IMR-90 (cell line): ENCODE results near the gene LCN2. TPM values are rescaled to one million over a fixed set of nuclear protein-coding genes. Genes with fewer than 3 reads are reported as not detected.

Source experiments
- ATAC-seq: fragments of 200-7000 bp; cut with Tn5 transposase; 2 replicates; pipeline ENCODE4 v1.9.1; 2020; ENCODE audit warnings: low read depth, mild to moderate bottlenecking, moderate library complexity
- BruUV-seq: library from RNA; stranded (reverse); fragments of 400-500 nt; replicated peaks from 2 replicates; lab custom pipeline; 2021; lab: Mats Ljungman, UMichigan
- CTCF ChIA-PET: fragments of 300-600 bp; formaldehyde crosslinking; extraction: SDS; loops from one replicate; lab custom pipeline; 2021; ENCODE audit warnings: antibody characterized with exemption; lab: Yijun Ruan, JAX
- POLR2A ChIA-PET: fragments of 300-600 bp; sonication (Branson Sonifier 250); formaldehyde crosslinking; loops from one replicate; lab custom pipeline; 2022; ENCODE audit warnings: antibody characterized with exemption; ENCODE audit not compliant: unreplicated experiment; lab: Charles Lee
- DNase-seq: peaks from one replicate; pipeline ENCODE4 v3.0.0; 2013
- H2AFZ ChIP-seq: replicated peaks from 2 replicates; pipeline ENCODE3; 2013; ENCODE audit warnings: low read length, mild to moderate bottlenecking; ENCODE audit not compliant: poor library complexity
- H2AK5ac ChIP-seq: 2 replicates; pipeline ENCODE4 v1.6.1; 2013; ENCODE audit warnings: low read depth, low read length, inconsistent platforms
- H2AK9ac ChIP-seq: replicated peaks from 2 replicates; pipeline ENCODE3; 2013; ENCODE audit warnings: mild to moderate bottlenecking, low read depth, low read length, moderate library complexity; ENCODE audit not compliant: poor library complexity
- H2BK120ac ChIP-seq: 2 replicates; pipeline ENCODE4 v1.6.1; 2013; ENCODE audit warnings: low read depth, low read length, inconsistent platforms
- H2BK15ac ChIP-seq: 3 replicates; pipeline ENCODE4 v1.6.1; 2013; ENCODE audit warnings: low read depth, low read length, inconsistent platforms
- H2BK20ac ChIP-seq: 2 replicates; pipeline ENCODE4 v1.6.1; 2013; ENCODE audit warnings: low read depth, mild to moderate bottlenecking, inconsistent platforms, low read length, moderate library complexity
- H2BK5ac ChIP-seq: 2 replicates; pipeline ENCODE4 v1.6.1; 2013; ENCODE audit warnings: mild to moderate bottlenecking, low read depth, low read length, inconsistent platforms; ENCODE audit not compliant: poor library complexity, severe bottlenecking
- H3K14ac ChIP-seq: replicated peaks from 2 replicates; pipeline ENCODE4 v1.6.1; 2013; ENCODE audit warnings: low read depth, low read length, inconsistent platforms
- H3K18ac ChIP-seq: 2 replicates; pipeline ENCODE4 v1.6.1; 2013; ENCODE audit warnings: low read depth, low read length, control low read depth
- H3K23ac ChIP-seq: 2 replicates; pipeline ENCODE4 v1.6.1; 2013; ENCODE audit warnings: low read depth, low read length, inconsistent platforms
- H3K27ac ChIP-seq: 2 replicates; pipeline ENCODE4 v1.5.1; 2013; ENCODE audit warnings: mild to moderate bottlenecking, control low read depth, low read length; ENCODE audit not compliant: insufficient read depth
- H3K27me3 ChIP-seq: 2 replicates; pipeline ENCODE4 v1.6.1; 2013; ENCODE audit warnings: low read length; ENCODE audit not compliant: control insufficient read depth, insufficient read depth
- H3K36me3 ChIP-seq: 2 replicates; pipeline ENCODE4 v1.6.1; 2013; ENCODE audit warnings: low read length, mixed read lengths; ENCODE audit not compliant: control insufficient read depth, insufficient read depth
- H3K4ac ChIP-seq: 2 replicates; pipeline ENCODE4 v1.6.1; 2013; ENCODE audit warnings: low read depth, low read length, inconsistent platforms
- H3K4me1 ChIP-seq: 2 replicates; pipeline ENCODE4 v1.6.1; 2013; ENCODE audit warnings: low read length, mixed read lengths; ENCODE audit not compliant: control insufficient read depth, insufficient read depth
- H3K4me2 ChIP-seq: 2 replicates; pipeline ENCODE4 v1.6.1; 2013; ENCODE audit warnings: low read depth, mild to moderate bottlenecking, control low read depth, low read length, moderate library complexity
- H3K4me3 ChIP-seq: 2 replicates; pipeline ENCODE4 v1.5.1; 2013; ENCODE audit warnings: low read depth, mild to moderate bottlenecking, control low read depth, low read length, moderate library complexity; ENCODE audit not compliant: insufficient read depth
- H3K56ac ChIP-seq: 2 replicates; pipeline ENCODE4 v1.6.1; 2013; ENCODE audit warnings: low read length, inconsistent platforms; ENCODE audit not compliant: insufficient read depth; ENCODE audit errors: extremely low read depth
- H3K79me1 ChIP-seq, 2 experiments: 2 replicates each; pipeline ENCODE4 v1.6.1; 2013; ENCODE audit warnings: low read length in 2 of 2, inconsistent platforms in 1 of 2, low read depth in 1 of 2
- H3K9ac ChIP-seq: 2 replicates; pipeline ENCODE4 v1.6.1; 2013; ENCODE audit warnings: low read depth, low read length, control low read depth
- H3K9me1 ChIP-seq: 2 replicates; pipeline ENCODE4 v1.6.1; 2013; ENCODE audit warnings: low read length, inconsistent platforms; ENCODE audit not compliant: insufficient read depth
- H3K9me3 ChIP-seq: 2 replicates; pipeline ENCODE4 v1.6.1; 2013; ENCODE audit warnings: low read length; ENCODE audit not compliant: control insufficient read depth, insufficient read depth
- H4K20me1 ChIP-seq: 2 replicates; pipeline ENCODE4 v1.6.1; 2013; ENCODE audit warnings: low read length, inconsistent platforms; ENCODE audit not compliant: insufficient read depth
- H4K5ac ChIP-seq: 2 replicates; pipeline ENCODE4 v1.6.1; 2013; ENCODE audit warnings: mild to moderate bottlenecking, low read depth, low read length, control low read depth
- H4K8ac ChIP-seq, 2 experiments: 2 replicates each; pipeline ENCODE4 v1.6.1; 2013; ENCODE audit warnings: low read depth in 2 of 2, low read length in 2 of 2, control low read depth in 1 of 2, inconsistent platforms in 1 of 2
- H4K91ac ChIP-seq: 2 replicates; pipeline ENCODE4 v1.6.1; 2013; ENCODE audit warnings: low read depth, low read length, inconsistent platforms; ENCODE audit not compliant: insufficient read depth
- BHLHE40 ChIP-seq: fragments of 150-350 bp; IDR thresholded peaks from 2 replicates; pipeline ENCODE4 v1.6.1; 2016; ENCODE audit warnings: mild to moderate bottlenecking, low read depth, low read length
- CEBPB ChIP-seq: IDR thresholded peaks from 2 replicates; pipeline ENCODE4 v1.6.1; 2012; ENCODE audit warnings: low read depth, low read length, improper control_type of control experiment
- CHD1 ChIP-seq: IDR thresholded peaks from 2 replicates; pipeline ENCODE4 v1.6.1; 2012; ENCODE audit warnings: low read depth, low read length, improper control_type of control experiment
- FOS ChIP-seq: fragments of 150-350 bp; IDR thresholded peaks from 2 replicates; pipeline ENCODE4 v1.6.1; 2016; ENCODE audit warnings: low read depth, low read length
- MAFK ChIP-seq: IDR thresholded peaks from 2 replicates; pipeline ENCODE4 v1.6.1; 2012; ENCODE audit warnings: low read depth, low read length, improper control_type of control experiment
- MAZ ChIP-seq: IDR thresholded peaks from 2 replicates; pipeline ENCODE4 v1.6.1; 2012; ENCODE audit warnings: low read depth, mild to moderate bottlenecking, low read length, improper control_type of control experiment, moderate library complexity, borderline replicate concordance
- MXI1 ChIP-seq: IDR thresholded peaks from 2 replicates; pipeline ENCODE4 v1.6.1; 2012; ENCODE audit warnings: low read depth, mild to moderate bottlenecking, low read length, moderate library complexity, borderline replicate concordance
- NFE2L2 ChIP-seq: fragments of 150-350 bp; IDR thresholded peaks from 2 replicates; pipeline ENCODE4 v1.6.1; 2016; ENCODE audit warnings: low read depth, mild to moderate bottlenecking, low read length
- POLR2A ChIP-seq: IDR thresholded peaks from 2 replicates; pipeline ENCODE4 v1.6.1; 2012; ENCODE audit warnings: mild to moderate bottlenecking, low read depth, low read length
- RAD21 ChIP-seq: IDR thresholded peaks from 2 replicates; pipeline ENCODE4 v1.6.1; 2012; ENCODE audit warnings: low read length, improper control_type of control experiment
- RCOR1 ChIP-seq: IDR thresholded peaks from 2 replicates; pipeline ENCODE4 v1.6.1; 2012; ENCODE audit warnings: mild to moderate bottlenecking, low read length, improper control_type of control experiment; ENCODE audit not compliant: insufficient replicate concordance
- RFX5 ChIP-seq: IDR thresholded peaks from 2 replicates; pipeline ENCODE4 v1.8.0; 2012; ENCODE audit warnings: low read depth, mild to moderate bottlenecking, low read length, moderate library complexity
- SMC3 ChIP-seq: fragments of 150-350 bp; IDR thresholded peaks from 2 replicates; pipeline ENCODE4 v1.6.1; 2016; ENCODE audit warnings: low read depth, mild to moderate bottlenecking, antibody characterized with exemption, low read length, moderate library complexity
- WGBS, 2 experiments: methylation state at CpG; one replicate each; pipeline versions ENCODE4 v1.1.5 to v1.1.7; 2013; ENCODE audit warnings: missing lambda C conversion rate in 2 of 2; ENCODE audit not compliant: insufficient read length in 1 of 2; ENCODE audit errors: extremely low coverage in 2 of 2; 5-methylcytosine and 5-hydroxymethylcytosine counted together
- dilution Hi-C: fragments of 300-500 bp; cut with HindIII; formaldehyde crosslinking; loops from one replicate; pipeline ENCODE4 v1.14.3; 2018; ENCODE audit warnings: low sequenced_read_pairs; ENCODE audit not compliant: unreplicated experiment
- in situ Hi-C: fragments of 300-500 bp; cut with MboI; formaldehyde crosslinking; loops from 3 replicates; pipeline ENCODE4 v1.14.3; 2019; ENCODE audit warnings: low sequenced_read_pairs, inconsistent platforms, mixed read lengths
- intact Hi-C: fragments of 100-400 bp; cut with micrococcal nuclease; formaldehyde crosslinking; loops from 2 replicates; pipeline ENCODE4 v1.10.0; 2022
- polyA plus RNA-seq, 3 experiments: library from polyadenylated mRNA; depleted of rRNA; stranded (reverse); fragments of >200 nt; gene quantifications; 2 replicates each; pipeline ENCODE4 v1.2.3, GENCODE V29; 2012; ENCODE audit warnings: low replicate concordance in 1 of 3
- total RNA-seq: library from RNA; depleted of rRNA; stranded (reverse); fragments of >200 nt; gene quantifications from 2 replicates; pipeline ENCODE4 v1.2.3, GENCODE V29; 2012
- TF ChIP-seq, protein P1 (sequence below): conservative IDR thresholded peaks from 2 replicates; pipeline ENCODE4 v1.5.1; 2012; ENCODE audit warnings: mild to moderate bottlenecking, low read depth, low read length, improper control_type of control experiment
- TF ChIP-seq, protein P2 (sequence below): fragments of 150-350 bp; IDR thresholded peaks from 2 replicates; pipeline ENCODE4 v1.6.1; 2017; ENCODE audit warnings: mild to moderate bottlenecking, antibody characterized with exemption, low read length, low read depth
- TF ChIP-seq, protein P3 (sequence below): fragments of 150-350 bp; IDR thresholded peaks from 2 replicates; pipeline ENCODE4 v1.6.1; 2016; ENCODE audit warnings: low read depth, mild to moderate bottlenecking, low read length, moderate library complexity, borderline replicate concordance

Gene LCN2
- total and polyA plus RNA-seq, 2 of the 4 experiments (the other 2 are of a cell fraction), result not detected

DNA sequence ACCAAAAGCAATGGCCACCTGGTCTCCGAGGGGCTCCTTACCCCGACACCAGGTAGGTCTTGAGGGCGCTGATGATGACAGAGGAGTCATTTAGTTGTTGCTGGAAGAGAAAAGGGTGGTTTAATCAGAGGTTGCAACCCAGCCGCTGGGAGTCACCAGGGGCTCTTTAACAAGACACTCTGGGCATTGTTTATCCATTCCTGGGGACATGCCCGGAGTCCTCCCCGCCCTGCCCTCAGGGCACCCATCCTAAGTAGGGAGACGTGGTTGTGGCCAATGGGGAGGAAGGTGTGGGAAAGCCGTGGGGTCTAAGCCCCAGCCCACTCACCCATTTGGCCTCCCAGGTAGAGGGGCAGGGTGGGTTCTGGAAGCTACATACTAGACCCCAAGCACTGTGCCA, 24.8 kb upstream of the LCN2 start:
- H3K79me1 ChIP-seq, result peaks cover 9 to 39% of the 10 kb centered on the region in 2 experiments; a peak in 3 of 4 replicates
- H3K14ac ChIP-seq, result no peak overlapping the region
- H3K9ac ChIP-seq, result no peak overlapping the region
- H3K4ac ChIP-seq, result no peak overlapping the region
- H2BK15ac ChIP-seq, result no peak overlapping the region
- H2BK20ac ChIP-seq, result no peak overlapping the region
- TF ChIP-seq BHLHE40 (no peak), NFE2L2 (no peak), SMC3 (no peak), MAFK (no peak), RFX5 (no peak), MAZ (no peak), FOS (no peak), RCOR1 (no peak), RAD21 (no peak), MXI1 (no peak), CHD1 (no peak), CEBPB (no peak), POLR2A (no peak)
- TF ChIP-seq, protein P1, sequence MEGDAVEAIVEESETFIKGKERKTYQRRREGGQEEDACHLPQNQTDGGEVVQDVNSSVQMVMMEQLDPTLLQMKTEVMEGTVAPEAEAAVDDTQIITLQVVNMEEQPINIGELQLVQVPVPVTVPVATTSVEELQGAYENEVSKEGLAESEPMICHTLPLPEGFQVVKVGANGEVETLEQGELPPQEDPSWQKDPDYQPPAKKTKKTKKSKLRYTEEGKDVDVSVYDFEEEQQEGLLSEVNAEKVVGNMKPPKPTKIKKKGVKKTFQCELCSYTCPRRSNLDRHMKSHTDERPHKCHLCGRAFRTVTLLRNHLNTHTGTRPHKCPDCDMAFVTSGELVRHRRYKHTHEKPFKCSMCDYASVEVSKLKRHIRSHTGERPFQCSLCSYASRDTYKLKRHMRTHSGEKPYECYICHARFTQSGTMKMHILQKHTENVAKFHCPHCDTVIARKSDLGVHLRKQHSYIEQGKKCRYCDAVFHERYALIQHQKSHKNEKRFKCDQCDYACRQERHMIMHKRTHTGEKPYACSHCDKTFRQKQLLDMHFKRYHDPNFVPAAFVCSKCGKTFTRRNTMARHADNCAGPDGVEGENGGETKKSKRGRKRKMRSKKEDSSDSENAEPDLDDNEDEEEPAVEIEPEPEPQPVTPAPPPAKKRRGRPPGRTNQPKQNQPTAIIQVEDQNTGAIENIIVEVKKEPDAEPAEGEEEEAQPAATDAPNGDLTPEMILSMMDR, result no peak
- TF ChIP-seq, protein P2, sequence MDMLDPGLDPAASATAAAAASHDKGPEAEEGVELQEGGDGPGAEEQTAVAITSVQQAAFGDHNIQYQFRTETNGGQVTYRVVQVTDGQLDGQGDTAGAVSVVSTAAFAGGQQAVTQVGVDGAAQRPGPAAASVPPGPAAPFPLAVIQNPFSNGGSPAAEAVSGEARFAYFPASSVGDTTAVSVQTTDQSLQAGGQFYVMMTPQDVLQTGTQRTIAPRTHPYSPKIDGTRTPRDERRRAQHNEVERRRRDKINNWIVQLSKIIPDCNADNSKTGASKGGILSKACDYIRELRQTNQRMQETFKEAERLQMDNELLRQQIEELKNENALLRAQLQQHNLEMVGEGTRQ, result no peak
- TF ChIP-seq, protein P3, sequence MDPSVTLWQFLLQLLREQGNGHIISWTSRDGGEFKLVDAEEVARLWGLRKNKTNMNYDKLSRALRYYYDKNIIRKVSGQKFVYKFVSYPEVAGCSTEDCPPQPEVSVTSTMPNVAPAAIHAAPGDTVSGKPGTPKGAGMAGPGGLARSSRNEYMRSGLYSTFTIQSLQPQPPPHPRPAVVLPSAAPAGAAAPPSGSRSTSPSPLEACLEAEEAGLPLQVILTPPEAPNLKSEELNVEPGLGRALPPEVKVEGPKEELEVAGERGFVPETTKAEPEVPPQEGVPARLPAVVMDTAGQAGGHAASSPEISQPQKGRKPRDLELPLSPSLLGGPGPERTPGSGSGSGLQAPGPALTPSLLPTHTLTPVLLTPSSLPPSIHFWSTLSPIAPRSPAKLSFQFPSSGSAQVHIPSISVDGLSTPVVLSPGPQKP, result no peak
- no peak for ATAC-seq
- no peak overlapping the region for H3K56ac ChIP-seq
- H3K36me3 ChIP-seq, result peaks cover 24% of the 10 kb centered on the region
- H4K91ac ChIP-seq, result no peak overlapping the region
- no peak overlapping the region for H2AK5ac ChIP-seq
- DNase-seq, result no peak
- dilution Hi-C loops, result no loop called here
- H3K4me3 ChIP-seq, result no peak overlapping the region
- WGBS, 2 experiments, result 88% methylated on average over 4 of the region's 8 CpGs; no CpG with 5 or more reads in 1 of the 2 experiments
- ChIA-PET CTCF (interaction anchor here (0.7 to 0.9 kb wide), 2 partner anchors 11 to 89 kb away, joined by 3 read pairs; no protein-coding TSS in a partner anchor), POLR2A (no interaction called here)
- H2AK9ac ChIP-seq, result no peak overlapping the region
- no peak overlapping the region for H3K4me2 ChIP-seq
- no peak overlapping the region for H2BK5ac ChIP-seq
- intact Hi-C loops, result no loop called here
- H3K27ac ChIP-seq, result no peak overlapping the region
- H3K23ac ChIP-seq, result no peak overlapping the region
- BruUV-seq, result no TSS peak
- no peak overlapping the region for H4K8ac ChIP-seq
- no peak overlapping the region for H2AFZ ChIP-seq
- peaks cover 10% of the 10 kb centered on the region for H3K9me1 ChIP-seq
- H2BK120ac ChIP-seq, result no peak overlapping the region
- no peaks in the 10 kb centered on the region for H3K27me3 ChIP-seq
- H3K18ac ChIP-seq, result no peak overlapping the region
- peaks cover 10% of the 10 kb centered on the region; the same call in 1 of the 2 replicates for H3K4me1 ChIP-seq
- in situ Hi-C loops, result no loop called here
- no peaks in the 10 kb centered on the region for H3K9me3 ChIP-seq
- H4K20me1 ChIP-seq, result peaks cover 17% of the 10 kb centered on the region; the same call in 1 of the 2 replicates
- no peak overlapping the region for H4K5ac ChIP-seq
